WTC11 (cell line): ENCODE data around the gene IFRD2. TPM values are rescaled to one million over a fixed set of nuclear protein-coding genes. Genes with fewer than 3 reads are reported as not detected.
A peak's percentile ranks its signal among the peaks of the same experiment; 100 is the strongest.

Source experiments
- ATAC-seq: fragments of 200-7000 bp; cut with Tn5 transposase; 2 replicates; pipeline ENCODE4 v1.10.0; 2021; ENCODE audit warnings: mild to moderate bottlenecking, moderate library complexity
- CTCF ChIA-PET: fragments of 300-600 bp; sonication (Branson Sonifier 250); formaldehyde crosslinking; loops from one replicate; lab custom pipeline; 2021; ENCODE audit warnings: antibody characterized with exemption; lab: Charles Lee
- POLR2A ChIA-PET: fragments of 350-600 bp; sonication (Branson Sonifier 250); formaldehyde crosslinking; loops from one replicate; lab custom pipeline; 2021; ENCODE audit warnings: antibody characterized with exemption; lab: Charles Lee
- DNase-seq: peaks from one replicate; pipeline ENCODE4 v3.0.0; 2021; ENCODE audit warnings: low spot score
- H3K27ac Mint-ChIP-seq: 2 replicates; pipeline ENCODE4 v1.8.0; 2021; ENCODE audit warnings: mixed read lengths
- H3K27me3 Mint-ChIP-seq: 2 replicates; pipeline ENCODE4 v1.8.0; 2021; ENCODE audit warnings: low read depth, mild to moderate bottlenecking, moderate library complexity, mixed read lengths
- H3K36me3 Mint-ChIP-seq: 2 replicates; pipeline ENCODE4 v1.8.0; 2021; ENCODE audit warnings: mixed read lengths
- H3K4me1 Mint-ChIP-seq: 2 replicates; pipeline ENCODE4 v1.8.0; 2022; ENCODE audit warnings: mixed read lengths
- H3K4me3 Mint-ChIP-seq: 2 replicates; pipeline ENCODE4 v1.8.0; 2021; ENCODE audit warnings: mild to moderate bottlenecking, moderate library complexity, mixed read lengths
- H3K9me3 Mint-ChIP-seq: 2 replicates; pipeline ENCODE4 v1.8.0; 2021; ENCODE audit warnings: mixed read lengths
- CREM ChIP-seq: sonication (generic); formaldehyde crosslinking; IDR thresholded peaks from 2 replicates; pipeline ENCODE4 v1.8.1; 2022; ENCODE audit warnings: mild to moderate bottlenecking, missing genetic modification reagents, moderate library complexity
- EMX1 ChIP-seq: fragments of 250-450 bp; sonication (Bioruptor Pico); IDR thresholded peaks from 2 replicates; pipeline ENCODE4 v1.8.0; 2021; ENCODE audit warnings: mild to moderate bottlenecking
- FOXK1 ChIP-seq: sonication (generic); formaldehyde crosslinking; IDR thresholded peaks from 2 replicates; pipeline ENCODE4 v1.8.0; 2022; ENCODE audit warnings: mild to moderate bottlenecking, moderate library complexity, missing genetic modification reagents
- GRHL2 ChIP-seq: fragments of 250-450 bp; sonication (Bioruptor Pico); IDR thresholded peaks from 2 replicates; pipeline ENCODE4 v1.8.0; 2022; ENCODE audit warnings: mild to moderate bottlenecking, moderate library complexity; ENCODE audit not compliant: insufficient replicate concordance, severe bottlenecking
- GTF2I ChIP-seq: fragments of 250-450 bp; sonication (Bioruptor Pico); conservative IDR thresholded peaks from 2 replicates; pipeline ENCODE4 v1.4.0; 2021; ENCODE audit warnings: mild to moderate bottlenecking
- NR1H2 ChIP-seq: sonication (generic); formaldehyde crosslinking; IDR thresholded peaks from 2 replicates; pipeline ENCODE4 v1.9.0; 2021; ENCODE audit warnings: mild to moderate bottlenecking, moderate library complexity, missing genetic modification reagents
- NR3C1 ChIP-seq: sonication (generic); formaldehyde crosslinking; conservative IDR thresholded peaks from 2 replicates; pipeline ENCODE4 v1.8.1; 2023; ENCODE audit warnings: low read depth, mild to moderate bottlenecking, missing genetic modification reagents
- TCF7 ChIP-seq: sonication (generic); formaldehyde crosslinking; IDR thresholded peaks from 2 replicates; pipeline ENCODE4 v1.8.0; 2022; ENCODE audit warnings: mild to moderate bottlenecking, low read depth, missing genetic modification reagents, moderate library complexity
- TEAD4 ChIP-seq: sonication (generic); formaldehyde crosslinking; IDR thresholded peaks from 2 replicates; pipeline ENCODE4 v1.8.0; 2022; ENCODE audit warnings: mild to moderate bottlenecking, missing genetic modification reagents
- ZBTB21 ChIP-seq: sonication (generic); formaldehyde crosslinking; IDR thresholded peaks from 2 replicates; pipeline ENCODE4 v1.8.1; 2023; ENCODE audit warnings: mild to moderate bottlenecking, missing genetic modification reagents, borderline replicate concordance
- total RNA-seq: library from RNA; stranded (reverse); gene quantifications from 3 replicates; pipeline ENCODE4 v1.2.3, GENCODE V29; 2021
- TF ChIP-seq, protein P1 (sequence below): sonication (generic); formaldehyde crosslinking; IDR thresholded peaks from 2 replicates; pipeline ENCODE4 v1.8.1; 2023; ENCODE audit warnings: mild to moderate bottlenecking, missing genetic modification reagents
- TF ChIP-seq, protein P2 (sequence below): sonication (generic); formaldehyde crosslinking; IDR thresholded peaks from 2 replicates; pipeline ENCODE4 v1.8.1; 2023; ENCODE audit warnings: mild to moderate bottlenecking, missing genetic modification reagents, moderate library complexity
- TF ChIP-seq, protein P3 (sequence below): sonication (generic); formaldehyde crosslinking; IDR thresholded peaks from 2 replicates; pipeline ENCODE4 v1.8.1; 2023; ENCODE audit warnings: mild to moderate bottlenecking, missing genetic modification reagents, moderate library complexity
- TF ChIP-seq, protein P4 (sequence below): fragments of 250-450 bp; sonication (Bioruptor Pico); IDR thresholded peaks from 2 replicates; pipeline ENCODE4 v1.9.0; 2021; ENCODE audit warnings: moderate library complexity, mild to moderate bottlenecking, inconsistent platforms, borderline replicate concordance
- TF ChIP-seq, protein P5 (sequence below): sonication (generic); formaldehyde crosslinking; IDR thresholded peaks from 2 replicates; pipeline ENCODE4 v1.8.1; 2023; ENCODE audit warnings: mild to moderate bottlenecking, moderate library complexity, missing genetic modification reagents
- TF ChIP-seq, protein P6 (sequence below): sonication (generic); formaldehyde crosslinking; IDR thresholded peaks from 2 replicates; pipeline ENCODE4 v1.8.0; 2022; ENCODE audit warnings: mild to moderate bottlenecking, missing genetic modification reagents
- TF ChIP-seq, protein P7 (sequence below): fragments of 250-450 bp; sonication (Bioruptor Pico); IDR thresholded peaks from 2 replicates; pipeline ENCODE4 v1.8.0; 2021; ENCODE audit warnings: mild to moderate bottlenecking

IFRD2 gene
- total RNA-seq, 1 experiment from 2014 or later: 92.0 TPM

DNA sequence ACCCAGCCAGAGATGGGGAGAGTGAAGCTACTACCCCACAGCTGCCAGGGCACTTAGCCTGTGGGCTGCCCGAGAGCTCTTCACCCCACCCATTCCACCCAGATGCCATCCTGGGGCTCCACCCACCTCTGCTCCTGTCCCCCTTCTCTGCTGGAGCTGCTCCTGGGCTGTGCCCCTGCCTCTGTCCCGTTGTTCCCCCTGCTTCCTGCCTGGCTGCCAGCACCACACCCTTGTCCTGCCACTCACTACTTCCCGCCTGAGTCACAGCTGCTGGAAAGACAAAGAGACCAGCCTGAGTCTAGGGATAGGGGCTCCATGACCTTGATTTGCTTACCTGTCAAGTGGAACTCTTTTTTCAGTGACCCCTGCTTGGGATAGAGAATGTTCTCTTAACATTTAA lies 43.8 kb downstream of the IFRD2 start:
- Mint-ChIP-seq H3K9me3 (no peaks in the 10 kb centered on the region), H3K27me3 (no peaks in the 10 kb centered on the region), H3K4me3 (no peak overlapping the region)
- TF ChIP-seq FOXK1 (CRISPR knock-in tag) (no peak), TEAD4 (CRISPR knock-in tag) (no peak), EMX1 (CRISPR knock-in tag) (no peak), GTF2I (CRISPR knock-in tag) (no peak), NR1H2 (CRISPR knock-in tag) (no peak), NR3C1 (CRISPR knock-in tag) (no peak), CREM (no peak)
- TF ChIP-seq, protein P1, sequence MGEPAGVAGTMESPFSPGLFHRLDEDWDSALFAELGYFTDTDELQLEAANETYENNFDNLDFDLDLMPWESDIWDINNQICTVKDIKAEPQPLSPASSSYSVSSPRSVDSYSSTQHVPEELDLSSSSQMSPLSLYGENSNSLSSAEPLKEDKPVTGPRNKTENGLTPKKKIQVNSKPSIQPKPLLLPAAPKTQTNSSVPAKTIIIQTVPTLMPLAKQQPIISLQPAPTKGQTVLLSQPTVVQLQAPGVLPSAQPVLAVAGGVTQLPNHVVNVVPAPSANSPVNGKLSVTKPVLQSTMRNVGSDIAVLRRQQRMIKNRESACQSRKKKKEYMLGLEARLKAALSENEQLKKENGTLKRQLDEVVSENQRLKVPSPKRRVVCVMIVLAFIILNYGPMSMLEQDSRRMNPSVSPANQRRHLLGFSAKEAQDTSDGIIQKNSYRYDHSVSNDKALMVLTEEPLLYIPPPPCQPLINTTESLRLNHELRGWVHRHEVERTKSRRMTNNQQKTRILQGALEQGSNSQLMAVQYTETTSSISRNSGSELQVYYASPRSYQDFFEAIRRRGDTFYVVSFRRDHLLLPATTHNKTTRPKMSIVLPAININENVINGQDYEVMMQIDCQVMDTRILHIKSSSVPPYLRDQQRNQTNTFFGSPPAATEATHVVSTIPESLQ (CRISPR knock-in tag): no peak
- TF ChIP-seq, protein P2, sequence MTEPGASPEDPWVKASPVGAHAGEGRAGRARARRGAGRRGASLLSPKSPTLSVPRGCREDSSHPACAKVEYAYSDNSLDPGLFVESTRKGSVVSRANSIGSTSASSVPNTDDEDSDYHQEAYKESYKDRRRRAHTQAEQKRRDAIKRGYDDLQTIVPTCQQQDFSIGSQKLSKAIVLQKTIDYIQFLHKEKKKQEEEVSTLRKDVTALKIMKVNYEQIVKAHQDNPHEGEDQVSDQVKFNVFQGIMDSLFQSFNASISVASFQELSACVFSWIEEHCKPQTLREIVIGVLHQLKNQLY: no peak
- TF ChIP-seq, protein P3, sequence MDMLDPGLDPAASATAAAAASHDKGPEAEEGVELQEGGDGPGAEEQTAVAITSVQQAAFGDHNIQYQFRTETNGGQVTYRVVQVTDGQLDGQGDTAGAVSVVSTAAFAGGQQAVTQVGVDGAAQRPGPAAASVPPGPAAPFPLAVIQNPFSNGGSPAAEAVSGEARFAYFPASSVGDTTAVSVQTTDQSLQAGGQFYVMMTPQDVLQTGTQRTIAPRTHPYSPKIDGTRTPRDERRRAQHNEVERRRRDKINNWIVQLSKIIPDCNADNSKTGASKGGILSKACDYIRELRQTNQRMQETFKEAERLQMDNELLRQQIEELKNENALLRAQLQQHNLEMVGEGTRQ (CRISPR knock-in tag): no peak
- TF ChIP-seq, protein P4, sequence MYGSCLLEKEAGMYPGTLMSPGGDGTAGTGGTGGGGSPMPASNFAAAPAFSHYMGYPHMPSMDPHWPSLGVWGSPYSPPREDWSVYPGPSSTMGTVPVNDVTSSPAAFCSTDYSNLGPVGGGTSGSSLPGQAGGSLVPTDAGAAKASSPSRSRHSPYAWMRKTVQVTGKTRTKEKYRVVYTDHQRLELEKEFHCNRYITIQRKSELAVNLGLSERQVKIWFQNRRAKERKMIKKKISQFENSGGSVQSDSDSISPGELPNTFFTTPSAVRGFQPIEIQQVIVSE: no peak
- TF ChIP-seq, protein P5, sequence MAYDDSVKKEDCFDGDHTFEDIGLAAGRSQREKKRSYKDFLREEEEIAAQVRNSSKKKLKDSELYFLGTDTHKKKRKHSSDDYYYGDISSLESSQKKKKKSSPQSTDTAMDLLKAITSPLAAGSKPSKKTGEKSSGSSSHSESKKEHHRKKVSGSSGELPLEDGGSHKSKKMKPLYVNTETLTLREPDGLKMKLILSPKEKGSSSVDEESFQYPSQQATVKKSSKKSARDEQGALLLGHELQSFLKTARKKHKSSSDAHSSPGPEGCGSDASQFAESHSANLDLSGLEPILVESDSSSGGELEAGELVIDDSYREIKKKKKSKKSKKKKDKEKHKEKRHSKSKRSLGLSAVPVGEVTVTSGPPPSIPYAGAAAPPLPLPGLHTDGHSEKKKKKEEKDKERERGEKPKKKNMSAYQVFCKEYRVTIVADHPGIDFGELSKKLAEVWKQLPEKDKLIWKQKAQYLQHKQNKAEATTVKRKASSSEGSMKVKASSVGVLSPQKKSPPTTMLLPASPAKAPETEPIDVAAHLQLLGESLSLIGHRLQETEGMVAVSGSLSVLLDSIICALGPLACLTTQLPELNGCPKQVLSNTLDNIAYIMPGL (CRISPR knock-in tag): no peak
- TF ChIP-seq, all 79 proteins: peak for 0
- H3K4me1 Mint-ChIP-seq: peaks cover 38% of the 10 kb centered on the region
- DNase-seq: no peak
- CTCF ChIA-PET: interaction anchor here (0.5 to 6.0 kb wide), 7 partner anchors 9 to 76 kb away, joined by 3 to 151 read pairs (median 35); partner anchors contain the start of genes GNAI2 and GNAT1
- peaks cover 9% of the 10 kb centered on the region for H3K36me3 Mint-ChIP-seq
- peak overlapping the region; percentile 90 for H3K27ac Mint-ChIP-seq
- ATAC-seq: no peak
- POLR2A ChIA-PET: interaction anchor here (0.6 kb wide), 1 partner anchor 69 kb away, joined by 3 read pairs; no protein-coding TSS in a partner anchor

DNA sequence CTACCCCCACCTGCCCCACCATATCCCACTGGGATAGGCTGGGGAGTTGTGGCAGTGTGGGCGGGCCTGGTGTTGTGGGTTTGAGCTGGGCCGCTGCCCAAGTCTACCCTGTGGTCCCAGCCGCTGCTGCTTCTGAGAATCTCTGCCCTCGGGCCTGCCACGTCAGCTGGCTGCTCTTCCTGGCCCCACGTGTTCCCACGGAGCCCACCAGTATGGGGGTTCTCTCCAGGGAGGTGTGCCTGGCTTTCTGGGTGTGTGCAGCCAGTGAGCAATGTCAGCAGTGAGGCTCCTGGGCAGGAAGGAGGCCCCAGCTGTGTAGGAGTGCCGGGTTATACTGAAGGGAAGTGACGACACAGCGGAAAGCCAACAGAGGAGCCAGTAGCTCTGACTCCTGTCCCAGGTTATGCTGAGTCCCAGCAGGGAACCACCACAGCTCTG lies 45.7 kb downstream of the IFRD2 start:
- peaks cover 55% of the 10 kb centered on the region for H3K4me1 Mint-ChIP-seq
- H3K27me3 Mint-ChIP-seq: no peaks in the 10 kb centered on the region
- peaks cover 7% of the 10 kb centered on the region; the same call in 1 of the 2 replicates for H3K36me3 Mint-ChIP-seq
- peak overlapping the region; percentile 89 for H3K27ac Mint-ChIP-seq
- TF ChIP-seq, protein P6, sequence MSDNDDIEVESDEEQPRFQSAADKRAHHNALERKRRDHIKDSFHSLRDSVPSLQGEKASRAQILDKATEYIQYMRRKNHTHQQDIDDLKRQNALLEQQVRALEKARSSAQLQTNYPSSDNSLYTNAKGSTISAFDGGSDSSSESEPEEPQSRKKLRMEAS: no peak
- TF ChIP-seq, protein P7, sequence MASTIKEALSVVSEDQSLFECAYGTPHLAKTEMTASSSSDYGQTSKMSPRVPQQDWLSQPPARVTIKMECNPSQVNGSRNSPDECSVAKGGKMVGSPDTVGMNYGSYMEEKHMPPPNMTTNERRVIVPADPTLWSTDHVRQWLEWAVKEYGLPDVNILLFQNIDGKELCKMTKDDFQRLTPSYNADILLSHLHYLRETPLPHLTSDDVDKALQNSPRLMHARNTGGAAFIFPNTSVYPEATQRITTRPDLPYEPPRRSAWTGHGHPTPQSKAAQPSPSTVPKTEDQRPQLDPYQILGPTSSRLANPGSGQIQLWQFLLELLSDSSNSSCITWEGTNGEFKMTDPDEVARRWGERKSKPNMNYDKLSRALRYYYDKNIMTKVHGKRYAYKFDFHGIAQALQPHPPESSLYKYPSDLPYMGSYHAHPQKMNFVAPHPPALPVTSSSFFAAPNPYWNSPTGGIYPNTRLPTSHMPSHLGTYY (CRISPR knock-in tag): no peak
- TF ChIP-seq GRHL2 (CRISPR knock-in tag): no peak
- peak; percentile 39; the same call in 1 of the 2 replicates for TF ChIP-seq TCF7 (CRISPR knock-in tag)
- 0 out of 2 replicates have a peak, but pooled peaks have one; percentile 21 for TF ChIP-seq ZBTB21 (CRISPR knock-in tag)
- ChIA-PET CTCF (interaction anchor here (0.5 to 6.0 kb wide), 50 partner anchors 9 to 406 kb away, joined by 3 to 154 read pairs (median 5); partner anchors contain the start of genes C3orf18, CYB561D2, GNAI2 and GNAT1), POLR2A (interaction anchor here (0.7 to 1.7 kb wide), 8 partner anchors 8 to 124 kb away, joined by 3 to 10 read pairs (median 4); no protein-coding TSS in a partner anchor)
- H3K4me3 Mint-ChIP-seq: peak overlapping the region; percentile 40; the same call in 1 of the 2 replicates
- H3K9me3 Mint-ChIP-seq: no peaks in the 10 kb centered on the region
- ATAC-seq: peak; percentile 33
- no peak for DNase-seq
